B cell (primary cell): ENCODE results near the gene SAMD5. TPM values are rescaled to one million over a fixed set of nuclear protein-coding genes. Genes with fewer than 3 reads are reported as not detected.

Experiments
- ATAC-seq: fragments of 200-7000 bp; cut with Tn5 transposase; one replicate; pipeline ENCODE4 v1.10.0; 2021; ENCODE audit warnings: low read depth, mild to moderate bottlenecking, moderate number of reproducible peaks, moderate library complexity
- CTCF ChIA-PET: fragments of 350-600 bp; sonication (Branson Sonifier 250); formaldehyde crosslinking; loops from one replicate; lab custom pipeline; 2021; ENCODE audit warnings: antibody characterized with exemption, inconsistent platforms; lab: Charles Lee
- POLR2A ChIA-PET: fragments of 350-600 bp; sonication (Branson Sonifier 250); formaldehyde crosslinking; loops from one replicate; lab custom pipeline; 2021; ENCODE audit warnings: antibody characterized with exemption; lab: Charles Lee
- DNase-seq: peaks from one replicate; pipeline ENCODE4 v3.0.0; 2013
- H2AFZ ChIP-seq: 2 replicates; pipeline ENCODE4 v1.6.1; 2012; ENCODE audit warnings: mild to moderate bottlenecking, low read depth, low read length; ENCODE audit not compliant: insufficient read depth, poor library complexity, severe bottlenecking
- H3K27ac ChIP-seq, 2 donors: 1 replicate in 1 of 2; 2 replicates in 1 of 2; pipeline ENCODE4 v1.5.1; 2012 to 2013; ENCODE audit warnings: low read length in 2 of 2, mild to moderate bottlenecking in 2 of 2, moderate library complexity in 1 of 2
- H3K27me3 ChIP-seq, 4 experiments: fragments of 200-600 bp in 1 of 4; sonication (generic) in 1 of 4; replicated peaks in 1 of 4; 1 replicate in 2 of 4; 2 replicates in 2 of 4; pipeline versions ENCODE4 v1.6.1 to v1.7.0; 2013 to 2016; ENCODE audit warnings: low read length in 3 of 4, mild to moderate bottlenecking in 2 of 4, mixed read lengths in 1 of 4, moderate library complexity in 1 of 4; ENCODE audit not compliant: insufficient read depth in 4 of 4, control insufficient read depth in 3 of 4; ENCODE audit errors: control extremely low read depth in 1 of 4
- H3K36me3 ChIP-seq, 2 experiments: replicated peaks in 1 of 2; 1 replicate in 1 of 2; 2 replicates in 1 of 2; pipeline versions ENCODE4 v1.6.1 to v1.7.1; 2013; ENCODE audit warnings: low read length in 1 of 2; ENCODE audit not compliant: insufficient read depth in 2 of 2, control insufficient read depth in 1 of 2; ENCODE audit errors: control extremely low read depth in 1 of 2, extremely low read depth in 1 of 2
- H3K4me1 ChIP-seq, 2 donors: fragments of 200-600 bp in 1 of 2; sonication (generic) in 1 of 2; 1 replicate in 1 of 2; 2 replicates in 1 of 2; pipeline versions ENCODE4 v1.5.1 to v1.6.1; 2013 to 2017; ENCODE audit warnings: low read length in 2 of 2; ENCODE audit not compliant: control insufficient read depth in 2 of 2, insufficient read depth in 2 of 2
- H3K4me2 ChIP-seq: replicated peaks from 2 replicates; pipeline ENCODE3; 2012; ENCODE audit warnings: mild to moderate bottlenecking, low read depth, low read length; ENCODE audit not compliant: poor library complexity, severe bottlenecking
- H3K4me3 ChIP-seq, 5 experiments: fragments of 200-600 bp in 1 of 5; sonication (generic) in 1 of 5; 1 replicate in 3 of 5; 2 replicates in 2 of 5; pipeline versions ENCODE4 v1.5.1 to v1.7.0; 2011 to 2016; ENCODE audit warnings: low read length in 4 of 5, mild to moderate bottlenecking in 4 of 5, low read depth in 2 of 5, control low read depth in 1 of 5, moderate library complexity in 1 of 5; ENCODE audit not compliant: insufficient read depth in 1 of 5; ENCODE audit errors: control extremely low read depth in 1 of 5, extremely low read depth in 1 of 5
- H3K79me2 ChIP-seq: fragments of 200-600 bp; sonication (generic); one replicate; pipeline ENCODE4 v1.6.0; 2016; ENCODE audit warnings: low read length; ENCODE audit not compliant: control insufficient read depth, insufficient read depth
- H3K9ac ChIP-seq: fragments of 200-600 bp; sonication (generic); 2 replicates; pipeline ENCODE4 v1.6.1; 2017; ENCODE audit warnings: mild to moderate bottlenecking, low read length, moderate library complexity
- H3K9me3 ChIP-seq, 3 donors: one replicate each; pipeline versions ENCODE4 v1.6.1 to v1.7.1; 2013; ENCODE audit warnings: low read length in 2 of 3; ENCODE audit not compliant: control insufficient read depth in 2 of 3, insufficient read depth in 1 of 3; ENCODE audit errors: control extremely low read depth in 1 of 3
- H4K20me1 ChIP-seq: 2 replicates; pipeline ENCODE4 v1.6.0; 2012; ENCODE audit warnings: mild to moderate bottlenecking, low read length; ENCODE audit not compliant: insufficient read depth, control insufficient read depth, poor library complexity, severe bottlenecking
- H3K27ac Mint-ChIP-seq: one replicate; pipeline ENCODE4 v1.8.0; 2021; ENCODE audit warnings: mixed read lengths
- H3K27me3 Mint-ChIP-seq: one replicate; pipeline ENCODE4 v1.8.0; 2021; ENCODE audit warnings: mixed read lengths
- H3K4me1 Mint-ChIP-seq: one replicate; pipeline ENCODE4 v1.8.0; 2021; ENCODE audit warnings: mixed read lengths
- H3K4me3 Mint-ChIP-seq: one replicate; pipeline ENCODE4 v1.8.0; 2021; ENCODE audit warnings: mixed read lengths
- H3K9me3 Mint-ChIP-seq: one replicate; pipeline ENCODE4 v1.8.0; 2022; ENCODE audit warnings: mixed read lengths; ENCODE audit not compliant: insufficient read depth
- EZH2 ChIP-seq: IDR thresholded peaks from 2 replicates; pipeline ENCODE4 v1.6.1; 2012; ENCODE audit warnings: borderline replicate concordance, low read depth, mild to moderate bottlenecking, moderate library complexity, low read length; ENCODE audit not compliant: insufficient read depth, poor library complexity, severe bottlenecking
- WGBS: methylation state at CpG from one replicate; pipeline ENCODE4 v1.1.5; 2013; ENCODE audit warnings: missing lambda C conversion rate; ENCODE audit not compliant: insufficient coverage; 5-methylcytosine and 5-hydroxymethylcytosine counted together
- intact Hi-C: fragments of 100-400 bp; cut with micrococcal nuclease; formaldehyde crosslinking; loops from one replicate; pipeline ENCODE4 v1.10.0; 2022
- polyA plus RNA-seq: library from polyadenylated mRNA; depleted of rRNA; stranded (reverse); fragments of >200 nt; gene quantifications from 2 replicates; pipeline ENCODE4 v1.2.3, GENCODE V29; 2012
- total RNA-seq, 2 donors: library from RNA; stranded (reverse); fragments of 120-200 nt in 1 of 2; gene quantifications; 1 replicate in 1 of 2; 2 replicates in 1 of 2; pipeline versions ENCODE4 v1.2.3 to v1.2.4, GENCODE V29; 2013 to 2022
- TF ChIP-seq, protein P1 (sequence below): fragments of 200-600 bp; IDR thresholded peaks from one replicate; pipeline ENCODE4 v1.8.0; 2022; ENCODE audit warnings: antibody characterized with exemption, mild to moderate bottlenecking

SAMD5 gene
- total and polyA plus RNA-seq, 2 donors (not counting 1 experiment from before 2014, with no cell fraction given) = not detected

DNA sequence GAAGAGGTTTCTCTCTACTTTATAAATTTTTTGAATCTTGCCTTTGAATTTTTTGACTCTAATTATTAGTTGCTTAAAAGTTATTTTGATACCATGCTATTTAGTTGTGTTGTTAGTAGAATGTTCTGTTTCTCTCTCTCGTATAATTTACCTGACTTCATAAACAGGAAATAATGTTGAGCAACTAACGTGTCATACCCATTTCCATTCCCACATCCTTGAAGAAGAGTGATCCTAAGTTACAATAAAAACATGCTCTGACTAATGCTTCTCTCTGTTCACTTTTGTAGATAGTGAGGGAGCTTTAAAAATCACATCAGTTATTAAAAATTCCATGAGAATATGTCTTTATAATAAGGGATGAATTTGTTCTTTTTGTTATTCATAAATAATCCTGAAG lies 69.7 kb downstream of the SAMD5 start:
- Mint-ChIP-seq H3K27me3 (peaks cover 4% of the 10 kb centered on the region), H3K4me1 (no peaks in the 10 kb centered on the region), H3K4me3 (no peak overlapping the region), H3K27ac (no peak overlapping the region), H3K9me3 (peaks cover 3% of the 10 kb centered on the region)
- TF ChIP-seq, protein P1, sequence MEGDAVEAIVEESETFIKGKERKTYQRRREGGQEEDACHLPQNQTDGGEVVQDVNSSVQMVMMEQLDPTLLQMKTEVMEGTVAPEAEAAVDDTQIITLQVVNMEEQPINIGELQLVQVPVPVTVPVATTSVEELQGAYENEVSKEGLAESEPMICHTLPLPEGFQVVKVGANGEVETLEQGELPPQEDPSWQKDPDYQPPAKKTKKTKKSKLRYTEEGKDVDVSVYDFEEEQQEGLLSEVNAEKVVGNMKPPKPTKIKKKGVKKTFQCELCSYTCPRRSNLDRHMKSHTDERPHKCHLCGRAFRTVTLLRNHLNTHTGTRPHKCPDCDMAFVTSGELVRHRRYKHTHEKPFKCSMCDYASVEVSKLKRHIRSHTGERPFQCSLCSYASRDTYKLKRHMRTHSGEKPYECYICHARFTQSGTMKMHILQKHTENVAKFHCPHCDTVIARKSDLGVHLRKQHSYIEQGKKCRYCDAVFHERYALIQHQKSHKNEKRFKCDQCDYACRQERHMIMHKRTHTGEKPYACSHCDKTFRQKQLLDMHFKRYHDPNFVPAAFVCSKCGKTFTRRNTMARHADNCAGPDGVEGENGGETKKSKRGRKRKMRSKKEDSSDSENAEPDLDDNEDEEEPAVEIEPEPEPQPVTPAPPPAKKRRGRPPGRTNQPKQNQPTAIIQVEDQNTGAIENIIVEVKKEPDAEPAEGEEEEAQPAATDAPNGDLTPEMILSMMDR = no peak
- no peak for TF ChIP-seq EZH2
- ATAC-seq = no peak
- ChIA-PET POLR2A (no interaction called here), CTCF (no interaction called here)
- Histone ChIP-seq H4K20me1 (no peaks in the 10 kb centered on the region), H3K27me3 (no peaks in the 10 kb centered on the region), H3K79me2 (no peaks in the 10 kb centered on the region), H3K4me2 (no peak overlapping the region), H3K9ac (no peak overlapping the region), H3K27ac (no peak overlapping the region), H3K36me3 (no peaks in the 10 kb centered on the region), H3K4me1 (no peaks in the 10 kb centered on the region), H3K9me3 (no peaks in the 10 kb centered on the region), H3K4me3 (no peak overlapping the region), H2AFZ (no peak overlapping the region)
- no peak for DNase-seq
- no CpG with 5 or more reads among the region's 2 CpGs for WGBS
- intact Hi-C loops = no loop called here

- H3K4me2 ChIP-seq = no peak overlapping the region
- no peak overlapping the region for H3K27ac Mint-ChIP-seq
- POLR2A ChIA-PET = no interaction called here
Observed at GRCh38 chr6:147578883-147579282, 70.4 kb downstream of the SAMD5 start.

More at GRCh38 chr6:147578883-147579282, 70.4 kb downstream of the SAMD5 start:
- no peak for DNase-seq
- Histone ChIP-seq H3K4me1 (no peaks in the 10 kb centered on the region), H3K79me2 (no peaks in the 10 kb centered on the region), H2AFZ (no peak overlapping the region), H3K27ac (no peak overlapping the region), H3K9me3 (no peaks in the 10 kb centered on the region), H3K36me3 (no peaks in the 10 kb centered on the region), H3K9ac (no peak overlapping the region), H3K27me3 (no peaks in the 10 kb centered on the region), H4K20me1 (no peaks in the 10 kb centered on the region), H3K4me3 (no peak overlapping the region)
- peaks cover 4% of the 10 kb centered on the region for H3K27me3 Mint-ChIP-seq
- intact Hi-C loops = no loop called here
- peaks cover 3% of the 10 kb centered on the region for H3K9me3 Mint-ChIP-seq
- no peak for ATAC-seq
- WGBS = no CpG with 5 or more reads among the region's 2 CpGs
- no peak for TF ChIP-seq EZH2
- TF ChIP-seq, protein P1 = no peak
- H3K4me1 Mint-ChIP-seq = no peaks in the 10 kb centered on the region
- CTCF ChIA-PET = no interaction called here
- H3K4me3 Mint-ChIP-seq = no peak overlapping the region
